ENCODE measurements around the gene KLHL21. TPM values are rescaled to one million over a fixed set of nuclear protein-coding genes. Genes with fewer than 3 reads are reported as not detected.
A peak's percentile ranks its signal among the peaks of the same experiment; 100 is the strongest.

KLHL21 gene
- total RNA-seq, 2 experiments from 2014 or later = 32.0 to 33.5 TPM

GRCh38 chr1:6581561-6582305 is 20.9 kb downstream of the KLHL21 start:
- Mint-ChIP-seq H3K36me3 (ENCODE audit: low read depth) (peaks cover 16% of the 10 kb centered on the region), H3K27ac (peak overlapping the region; percentile 93), H3K27me3 (no peaks in the 10 kb centered on the region), H3K9me3 (no peaks in the 10 kb centered on the region), H3K4me3 (peak overlapping the region; percentile 98), H3K4me1 (ENCODE audit: low read depth) (peaks cover 43% of the 10 kb centered on the region)
- H3K9me3 ChIP-seq (ENCODE audit: control insufficient read depth in 1 of 2, insufficient read depth in 1 of 2, low read length in 2 of 2) = no peaks in the 10 kb centered on the region
- H3K36me3 ChIP-seq (ENCODE audit: insufficient read depth, low read length) = peaks cover 10% of the 10 kb centered on the region
- peaks cover 46% of the 10 kb centered on the region for H3K4me1 ChIP-seq (ENCODE audit: insufficient read depth, low read length)
- intact Hi-C loops (cut with DNase I, micrococcal nuclease) = no loop called here
- peak overlapping the region in 1 of 2 donors; percentile 34 for H3K27ac ChIP-seq (ENCODE audit: low read depth in 1 of 2, low read length in 2 of 2)
- H3K27me3 ChIP-seq (ENCODE audit: control insufficient read depth in 1 of 2, insufficient read depth in 2 of 2, low read length in 2 of 2) = no peaks in the 10 kb centered on the region
- TF ChIP-seq, protein P1, sequence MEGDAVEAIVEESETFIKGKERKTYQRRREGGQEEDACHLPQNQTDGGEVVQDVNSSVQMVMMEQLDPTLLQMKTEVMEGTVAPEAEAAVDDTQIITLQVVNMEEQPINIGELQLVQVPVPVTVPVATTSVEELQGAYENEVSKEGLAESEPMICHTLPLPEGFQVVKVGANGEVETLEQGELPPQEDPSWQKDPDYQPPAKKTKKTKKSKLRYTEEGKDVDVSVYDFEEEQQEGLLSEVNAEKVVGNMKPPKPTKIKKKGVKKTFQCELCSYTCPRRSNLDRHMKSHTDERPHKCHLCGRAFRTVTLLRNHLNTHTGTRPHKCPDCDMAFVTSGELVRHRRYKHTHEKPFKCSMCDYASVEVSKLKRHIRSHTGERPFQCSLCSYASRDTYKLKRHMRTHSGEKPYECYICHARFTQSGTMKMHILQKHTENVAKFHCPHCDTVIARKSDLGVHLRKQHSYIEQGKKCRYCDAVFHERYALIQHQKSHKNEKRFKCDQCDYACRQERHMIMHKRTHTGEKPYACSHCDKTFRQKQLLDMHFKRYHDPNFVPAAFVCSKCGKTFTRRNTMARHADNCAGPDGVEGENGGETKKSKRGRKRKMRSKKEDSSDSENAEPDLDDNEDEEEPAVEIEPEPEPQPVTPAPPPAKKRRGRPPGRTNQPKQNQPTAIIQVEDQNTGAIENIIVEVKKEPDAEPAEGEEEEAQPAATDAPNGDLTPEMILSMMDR (IDR thresholded peaks at IDR 0.05) = no peak
- DNase-seq (peak in 2 of 14 experiments; percentile 56 to 63), ATAC-seq (ENCODE audit: poor library complexity) (no peak)
- no peak overlapping the region for H3K4me3 ChIP-seq (ENCODE audit: low read length)
- POLR2A ChIA-PET = interaction anchor here (0.7 to 7.2 kb wide), 3 partner anchors 19 to 382 kb away, joined by 3 to 139 read pairs (median 3); partner anchors contain the start of genes KLHL21 and RPL22
- CTCF ChIA-PET = interaction anchor here (1.5 to 1.8 kb wide), 2 partner anchors 20 to 28 kb away, joined by 4 to 7 read pairs; partner anchors contain the start of genes NOL9 and TAS1R1

DNA sequence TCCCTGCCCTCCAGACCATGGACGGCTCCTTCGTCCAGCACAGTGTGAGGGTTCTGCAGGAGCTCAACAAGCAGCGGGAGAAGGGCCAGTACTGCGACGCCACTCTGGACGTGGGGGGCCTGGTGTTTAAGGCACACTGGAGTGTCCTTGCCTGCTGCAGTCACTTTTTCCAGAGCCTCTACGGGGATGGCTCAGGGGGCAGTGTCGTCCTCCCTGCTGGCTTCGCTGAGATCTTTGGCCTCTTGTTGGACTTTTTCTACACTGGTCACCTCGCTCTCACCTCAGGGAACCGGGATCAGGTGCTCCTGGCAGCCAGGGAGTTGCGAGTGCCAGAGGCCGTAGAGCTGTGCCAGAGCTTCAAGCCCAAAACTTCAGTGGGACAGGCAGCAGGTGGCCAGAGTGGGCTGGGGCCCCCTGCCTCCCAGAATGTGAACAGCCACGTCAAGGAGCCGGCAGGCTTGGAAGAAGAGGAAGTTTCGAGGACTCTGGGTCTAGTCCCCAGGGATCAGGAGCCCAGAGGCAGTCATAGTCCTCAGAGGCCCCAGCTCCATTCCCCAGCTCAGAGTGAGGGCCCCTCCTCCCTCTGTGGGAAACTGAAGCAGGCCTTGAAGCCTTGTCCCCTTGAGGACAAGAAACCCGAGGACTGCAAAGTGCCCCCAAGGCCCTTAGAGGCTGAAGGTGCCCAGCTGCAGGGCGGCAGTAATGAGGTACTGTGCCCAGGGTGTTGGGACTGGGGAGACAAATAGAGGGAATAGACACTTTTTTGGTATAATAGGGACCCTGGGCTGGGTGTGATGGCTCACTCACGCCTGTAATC is 21.9 kb downstream of the KLHL21 start:
- TF ChIP-seq, protein P1 (IDR thresholded peaks at IDR 0.05) = no peak
- Histone ChIP-seq H3K27me3 (ENCODE audit: control insufficient read depth in 1 of 2, insufficient read depth in 2 of 2, low read length in 2 of 2) (no peaks in the 10 kb centered on the region), H3K27ac (ENCODE audit: low read depth in 1 of 2, low read length in 2 of 2) (peak overlapping the region; percentile 79 to 82), H3K4me1 (ENCODE audit: insufficient read depth, low read length) (peaks cover 45% of the 10 kb centered on the region), H3K4me3 (ENCODE audit: low read length) (peak overlapping the region; percentile 87), H3K9me3 (ENCODE audit: control insufficient read depth in 1 of 2, insufficient read depth in 1 of 2, low read length in 2 of 2) (no peaks in the 10 kb centered on the region), H3K36me3 (ENCODE audit: insufficient read depth, low read length) (peaks cover 7% of the 10 kb centered on the region)
- CTCF ChIA-PET = interaction anchor here (1.0 to 1.5 kb wide), 2 partner anchors 27 to 53 kb away, joined by 3 to 7 read pairs; partner anchors contain the start of genes NOL9 and TAS1R1
- Mint-ChIP-seq H3K27ac (peak overlapping the region; percentile 93), H3K4me1 (ENCODE audit: low read depth) (peaks cover 41% of the 10 kb centered on the region), H3K36me3 (ENCODE audit: low read depth) (peaks cover 16% of the 10 kb centered on the region), H3K4me3 (peak overlapping the region; percentile 98), H3K27me3 (no peaks in the 10 kb centered on the region), H3K9me3 (no peaks in the 10 kb centered on the region)
- intact Hi-C loops (cut with DNase I, micrococcal nuclease) = loop anchor here in 1 of 2 experiments (1.0 kb wide), 1 partner anchor 20 kb away; no protein-coding TSS in a partner anchor
- DNase-seq = peak in 1 of 14 experiments; percentile 26
- ATAC-seq (ENCODE audit: poor library complexity) = no peak
- POLR2A ChIA-PET = interaction anchor here (0.7 to 7.2 kb wide), 6 partner anchors 9 to 381 kb away, joined by 3 to 139 read pairs (median 5); partner anchors contain the start of genes KLHL21 and RPL22

DNA sequence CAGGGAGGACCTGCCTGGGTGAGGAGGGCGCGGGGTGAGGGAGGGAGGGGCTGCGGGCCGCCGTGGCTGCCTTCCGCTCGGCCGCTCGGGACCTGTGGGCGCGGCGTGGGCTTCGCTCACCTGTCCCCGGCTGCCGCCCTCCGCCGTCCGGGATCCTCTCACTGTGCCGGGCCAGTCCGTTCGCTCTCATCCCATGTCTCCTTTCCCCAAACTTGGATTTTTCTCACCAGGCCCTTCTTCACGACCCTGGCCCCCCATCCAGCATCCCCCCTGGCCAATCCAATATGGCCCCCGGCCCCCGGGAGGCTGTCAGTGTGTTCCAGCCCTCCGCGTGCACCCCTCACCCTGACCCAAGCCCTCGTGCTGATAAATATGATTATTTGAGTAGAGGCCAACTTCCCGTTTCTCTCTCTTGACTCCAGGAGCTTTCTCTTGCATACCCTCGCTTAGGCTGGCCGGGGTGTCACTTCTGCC is 22.5 kb downstream of the KLHL21 start:
- H3K27ac Mint-ChIP-seq = peak overlapping the region; percentile 93
- H3K4me3 ChIP-seq (ENCODE audit: low read length) = peak overlapping the region; percentile 87
- peaks cover 7% of the 10 kb centered on the region for H3K36me3 ChIP-seq (ENCODE audit: insufficient read depth, low read length)
- H3K9me3 Mint-ChIP-seq = no peaks in the 10 kb centered on the region
- peak in 2 of 14 experiments; percentile 41 to 46 for DNase-seq
- H3K4me3 Mint-ChIP-seq = peak overlapping the region; percentile 98
- intact Hi-C loops (cut with DNase I, micrococcal nuclease) = loop anchor here in 1 of 2 experiments (1.0 kb wide), 1 partner anchor 21 kb away; no protein-coding TSS in a partner anchor
- peak overlapping the region; percentile 79 to 82 for H3K27ac ChIP-seq (ENCODE audit: low read depth in 1 of 2, low read length in 2 of 2)
- peaks cover 16% of the 10 kb centered on the region for H3K36me3 Mint-ChIP-seq (ENCODE audit: low read depth)
- H3K9me3 ChIP-seq (ENCODE audit: control insufficient read depth in 1 of 2, insufficient read depth in 1 of 2, low read length in 2 of 2) = no peaks in the 10 kb centered on the region
- peaks cover 40% of the 10 kb centered on the region for H3K4me1 Mint-ChIP-seq (ENCODE audit: low read depth)
- TF ChIP-seq, protein P1 (IDR thresholded peaks at IDR 0.05) = no peak
- ChIA-PET POLR2A (interaction anchor here (0.7 to 7.2 kb wide), 11 partner anchors 9 to 205 kb away, joined by 3 to 139 read pairs (median 5); partner anchors contain the start of genes CAMTA1, KLHL21, NOL9 and PHF13), CTCF (interaction anchor here (1.0 to 1.9 kb wide), 4 partner anchors 20 to 54 kb away, joined by 3 to 13 read pairs (median 3); partner anchors contain the start of genes NOL9 and TAS1R1)
- no peaks in the 10 kb centered on the region for H3K27me3 ChIP-seq (ENCODE audit: control insufficient read depth in 1 of 2, insufficient read depth in 2 of 2, low read length in 2 of 2)
- ATAC-seq (ENCODE audit: poor library complexity) = peak; percentile 5
- peaks cover 39% of the 10 kb centered on the region for H3K4me1 ChIP-seq (ENCODE audit: insufficient read depth, low read length)
- H3K27me3 Mint-ChIP-seq = no peaks in the 10 kb centered on the region

All from CD4-positive, alpha-beta T cell (primary cell).